Kidney (tissue), 14 donors: ENCODE results near the gene NFIL3. TPM values are rescaled to one million over a fixed set of nuclear protein-coding genes. Genes with fewer than 3 reads are reported as not detected.
A peak's percentile ranks its signal among the peaks of the same experiment; 100 is the strongest.

ENCODE experiments used
- DNase-seq, 5 donors: peaks; one replicate each; pipeline ENCODE4 v3.0.0-alpha.2; 2013 to 2020
- FAIRE-seq: peaks from 2 replicates; lab custom pipeline; 2012; peaks lifted over from hg19 to GRCh38; lab: Jason Lieb, UNC
- H3K27ac ChIP-seq, 2 donors: one replicate each; pipeline ENCODE4 v1.7.0; 2013; ENCODE audit warnings: low read depth in 2 of 2, low read length in 2 of 2, inconsistent platforms in 1 of 2
- H3K27me3 ChIP-seq: one replicate; pipeline ENCODE4 v1.7.1; 2013; ENCODE audit warnings: low read length, inconsistent platforms; ENCODE audit not compliant: control insufficient read depth, insufficient read depth
- H3K36me3 ChIP-seq, 3 donors: one replicate each; pipeline versions ENCODE4 v1.7.0 to v1.7.1; 2013; ENCODE audit warnings: low read length in 3 of 3, control low read depth in 1 of 3, inconsistent platforms in 1 of 3; ENCODE audit not compliant: insufficient read depth in 3 of 3, control insufficient read depth in 2 of 3
- H3K4me1 ChIP-seq, 3 donors: one replicate each; pipeline versions ENCODE4 v1.7.0 to v1.7.1; 2013; ENCODE audit warnings: low read length in 3 of 3, inconsistent platforms in 1 of 3, low read depth in 1 of 3; ENCODE audit not compliant: control insufficient read depth in 2 of 3, insufficient read depth in 2 of 3
- H3K4me3 ChIP-seq, 3 donors: one replicate each; pipeline versions ENCODE4 v1.7.0 to v1.8.1; 2013; ENCODE audit warnings: low read length in 3 of 3, control low read depth in 1 of 3, inconsistent platforms in 1 of 3
- H3K9ac ChIP-seq, 3 donors: one replicate each; pipeline versions ENCODE4 v1.7.0 to v1.7.1; 2013; ENCODE audit warnings: low read length in 3 of 3, control low read depth in 1 of 3, inconsistent platforms in 1 of 3
- H3K9me3 ChIP-seq, 3 donors: one replicate each; pipeline versions ENCODE4 v1.7.0 to v1.7.1; 2013; ENCODE audit warnings: low read length in 3 of 3, control low read depth in 1 of 3, inconsistent platforms in 1 of 3; ENCODE audit not compliant: control insufficient read depth in 2 of 3, insufficient read depth in 1 of 3
- intact Hi-C: fragments of 100-400 bp; cut with DNase I; formaldehyde crosslinking; loops from one replicate; pipeline ENCODE4 v1.11.1; 2022
- polyA plus RNA-seq: library from polyadenylated mRNA; stranded (reverse); fragments of 350-450 nt; fragmentation: Illumina TruSeq; extraction: RNeasy Lipid Tissue Mini Kit (QIAGEN cat#74804); gene quantifications from one replicate; pipeline ENCODE4 v1.2.3, GENCODE V29; 2014; ENCODE audit warnings: low read depth, low replicate concordance; ENCODE audit not compliant: insufficient read depth
- total RNA-seq: library from RNA; stranded (reverse); fragmentation: NEBNext Ultra II Directional; extraction: Animal tissue kit (Norgen Biotek cat#: 25700); gene quantifications from one replicate; pipeline ENCODE4 v1.2.1, GENCODE V29; 2021
- TF ChIP-seq, protein P1 (sequence below): IDR thresholded peaks from 3 replicates; pipeline ENCODE4 v1.5.1; 2012; ENCODE audit warnings: mild to moderate bottlenecking, moderate library complexity, borderline replicate concordance; ENCODE audit not compliant: insufficient read depth; ENCODE audit errors: extremely low read depth
- donor health status: control.
- donor health status: control.
- donor health status: control.
- donor health status: control.
- donor health status: control.
- donor health status: DM: yes; HTN: yes; CAD: no.
- donor health status: Normal renal cell carcinoma (clear cell type).

Gene NFIL3
- total and polyA plus RNA-seq, 2 donors from 2014 or later = 16.7 to 31.3 TPM

DNA sequence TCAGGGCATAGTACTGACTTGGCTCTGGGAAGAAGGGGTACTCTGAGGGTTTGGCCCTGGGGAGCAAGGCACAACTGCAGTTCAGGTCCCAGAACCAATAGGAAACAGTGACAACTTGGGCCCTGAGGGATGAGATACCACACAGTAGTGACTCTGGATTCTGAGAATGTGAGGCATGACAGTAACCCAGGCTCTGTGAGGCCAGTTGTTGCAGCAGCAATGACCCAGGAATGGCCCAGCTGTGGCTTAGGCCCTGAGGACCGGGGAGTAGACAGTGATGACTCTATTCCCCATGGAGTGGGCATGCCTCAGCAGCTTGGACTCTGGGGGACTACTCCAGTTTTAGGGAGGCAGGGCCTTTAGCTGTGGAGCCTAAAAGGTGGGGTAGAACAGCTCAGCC lies 21.5 kb upstream of the NFIL3 start:
- no peak overlapping the region for H3K27ac ChIP-seq
- H3K9ac ChIP-seq = no peak overlapping the region
- TF ChIP-seq, protein P1, sequence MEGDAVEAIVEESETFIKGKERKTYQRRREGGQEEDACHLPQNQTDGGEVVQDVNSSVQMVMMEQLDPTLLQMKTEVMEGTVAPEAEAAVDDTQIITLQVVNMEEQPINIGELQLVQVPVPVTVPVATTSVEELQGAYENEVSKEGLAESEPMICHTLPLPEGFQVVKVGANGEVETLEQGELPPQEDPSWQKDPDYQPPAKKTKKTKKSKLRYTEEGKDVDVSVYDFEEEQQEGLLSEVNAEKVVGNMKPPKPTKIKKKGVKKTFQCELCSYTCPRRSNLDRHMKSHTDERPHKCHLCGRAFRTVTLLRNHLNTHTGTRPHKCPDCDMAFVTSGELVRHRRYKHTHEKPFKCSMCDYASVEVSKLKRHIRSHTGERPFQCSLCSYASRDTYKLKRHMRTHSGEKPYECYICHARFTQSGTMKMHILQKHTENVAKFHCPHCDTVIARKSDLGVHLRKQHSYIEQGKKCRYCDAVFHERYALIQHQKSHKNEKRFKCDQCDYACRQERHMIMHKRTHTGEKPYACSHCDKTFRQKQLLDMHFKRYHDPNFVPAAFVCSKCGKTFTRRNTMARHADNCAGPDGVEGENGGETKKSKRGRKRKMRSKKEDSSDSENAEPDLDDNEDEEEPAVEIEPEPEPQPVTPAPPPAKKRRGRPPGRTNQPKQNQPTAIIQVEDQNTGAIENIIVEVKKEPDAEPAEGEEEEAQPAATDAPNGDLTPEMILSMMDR = no peak
- H3K27me3 ChIP-seq = no peaks in the 10 kb centered on the region
- H3K4me3 ChIP-seq = no peak overlapping the region
- intact Hi-C loops = no loop called here
- H3K4me1 ChIP-seq = no peaks in the 10 kb centered on the region
- FAIRE-seq = no peak
- no peaks in the 10 kb centered on the region for H3K36me3 ChIP-seq
- peaks cover 0 to 13% (median 0%) of the 10 kb centered on the region in 3 donors for H3K9me3 ChIP-seq
- no peak for DNase-seq

DNA sequence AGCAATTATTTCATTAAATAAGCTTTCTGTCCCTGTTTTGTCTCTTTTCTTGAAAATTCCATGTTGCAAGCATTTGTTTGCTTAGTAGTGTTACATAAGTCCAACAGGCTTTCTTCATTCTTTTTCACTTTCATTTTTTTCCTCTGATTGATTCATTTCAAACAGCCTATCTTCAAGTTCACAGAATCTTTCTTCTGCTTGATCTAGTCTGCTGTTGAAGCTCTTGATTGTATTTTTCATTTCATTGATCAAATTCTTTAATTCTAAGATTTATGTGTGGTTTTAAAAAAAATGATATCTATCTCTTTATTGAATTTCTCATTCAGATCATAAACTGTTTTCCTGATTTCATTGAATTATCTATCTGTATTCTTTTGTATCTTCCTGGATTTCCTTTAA lies 20.4 kb upstream of the NFIL3 start:
- Histone ChIP-seq H3K27ac (no peak overlapping the region), H3K27me3 (no peaks in the 10 kb centered on the region), H3K4me1 (no peaks in the 10 kb centered on the region), H3K9ac (no peak overlapping the region), H3K36me3 (no peaks in the 10 kb centered on the region), H3K4me3 (no peak overlapping the region), H3K9me3 (peaks cover 0 to 13% (median 0%) of the 10 kb centered on the region in 3 donors)
- TF ChIP-seq, protein P1 = no peak
- DNase-seq (no peak), FAIRE-seq (peak; percentile 17)
- intact Hi-C loops = no loop called here

DNA sequence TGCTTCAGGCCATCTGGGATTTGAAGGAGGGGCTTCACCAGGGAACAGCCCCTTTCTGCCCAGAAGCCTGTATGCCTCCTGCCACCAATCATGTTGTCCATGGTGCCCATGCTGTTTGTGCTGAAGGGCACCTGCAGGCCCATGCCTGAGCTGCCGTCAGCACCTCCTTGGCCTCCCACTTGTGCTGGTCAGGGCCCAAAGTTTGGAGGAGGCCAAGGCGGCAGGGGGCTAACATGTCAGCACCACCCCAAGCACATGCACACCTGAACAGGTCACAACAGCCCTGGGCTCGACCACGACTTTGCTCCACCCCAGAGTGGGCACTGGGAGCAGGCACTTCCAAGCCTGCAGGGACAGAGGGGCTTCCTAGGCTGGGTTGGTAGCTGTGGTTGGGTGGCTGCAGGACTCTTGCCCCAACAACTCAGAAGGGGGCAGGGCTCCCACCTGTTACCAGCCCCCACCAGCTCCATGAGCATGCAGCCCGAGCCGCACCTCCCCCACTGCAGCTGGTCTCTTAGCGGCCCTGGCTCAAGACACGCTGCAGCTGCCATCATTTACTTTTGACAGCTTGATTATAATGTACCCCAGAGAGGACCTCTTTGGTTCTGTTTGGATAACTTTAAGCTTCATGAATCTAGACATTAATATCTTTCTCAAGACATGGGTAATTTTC lies 19.8 kb upstream of the NFIL3 start:
- no peaks in the 10 kb centered on the region for H3K27me3 ChIP-seq
- peak in 1 of 5 donors; percentile 27 for DNase-seq
- H3K27ac ChIP-seq = no peak overlapping the region
- intact Hi-C loops = no loop called here
- FAIRE-seq = no peak
- no peaks in the 10 kb centered on the region for H3K4me1 ChIP-seq
- H3K36me3 ChIP-seq = no peaks in the 10 kb centered on the region
- no peak overlapping the region for H3K9ac ChIP-seq
- TF ChIP-seq, protein P1 = no peak
- peaks cover 0 to 13% (median 0%) of the 10 kb centered on the region in 3 donors for H3K9me3 ChIP-seq
- no peak overlapping the region for H3K4me3 ChIP-seq
